Stimulated activated CD8-positive, alpha-beta memory T cell treated with anti-CD3 and anti-CD28 coated beads, Interleukin-15, amount 100 ng/mL, for 4 hours (primary cell): ENCODE results near the gene GSTO1.

Source experiments
- DNase-seq, 2 donors: peaks; one replicate each; pipeline ENCODE4 v3.0.0-alpha.2; 2020; ENCODE audit warnings: low read depth in 2 of 2

Gene GSTO1

GRCh38 chr10:104303594-104304355 is 49.1 kb downstream of the GSTO1 start:
- no peak for DNase-seq

- no peak for DNase-seq
These were observed 49.7 kb downstream of the GSTO1 start for GRCh38 chr10:104304356-104304745.

DNA sequence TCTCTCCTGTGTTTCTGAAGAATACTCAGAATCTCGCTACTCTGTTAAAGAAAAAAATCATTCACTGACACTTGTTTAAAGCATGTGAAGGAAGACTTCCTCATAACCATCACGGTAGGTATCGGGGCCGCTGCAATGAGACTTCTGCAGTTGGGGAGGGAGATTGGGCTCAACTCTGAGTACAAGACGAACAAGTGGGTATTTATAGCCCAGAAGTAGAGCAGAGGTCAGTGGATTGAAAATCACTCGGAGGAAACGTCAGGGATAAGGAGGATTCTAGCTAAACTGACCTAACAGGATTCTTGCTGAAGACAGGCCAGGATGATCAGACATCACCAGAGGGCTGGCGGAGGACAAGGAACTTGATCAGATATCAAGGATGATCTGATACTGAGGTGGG is 50.2 kb downstream of the GSTO1 start:
- no peak for DNase-seq

- no peak for DNase-seq
These were observed 52.2 kb downstream of the GSTO1 start for GRCh38 chr10:104306897-104307296.

GRCh38 chr10:104307576-104308438 is 53.1 kb downstream of the GSTO1 start:
- no peak for DNase-seq

GRCh38 chr10:104308439-104308903 is 53.8 kb downstream of the GSTO1 start:
- DNase-seq = no peak

GRCh38 chr10:104309980-104310978 is 55.6 kb downstream of the GSTO1 start:
- no peak for DNase-seq

DNA sequence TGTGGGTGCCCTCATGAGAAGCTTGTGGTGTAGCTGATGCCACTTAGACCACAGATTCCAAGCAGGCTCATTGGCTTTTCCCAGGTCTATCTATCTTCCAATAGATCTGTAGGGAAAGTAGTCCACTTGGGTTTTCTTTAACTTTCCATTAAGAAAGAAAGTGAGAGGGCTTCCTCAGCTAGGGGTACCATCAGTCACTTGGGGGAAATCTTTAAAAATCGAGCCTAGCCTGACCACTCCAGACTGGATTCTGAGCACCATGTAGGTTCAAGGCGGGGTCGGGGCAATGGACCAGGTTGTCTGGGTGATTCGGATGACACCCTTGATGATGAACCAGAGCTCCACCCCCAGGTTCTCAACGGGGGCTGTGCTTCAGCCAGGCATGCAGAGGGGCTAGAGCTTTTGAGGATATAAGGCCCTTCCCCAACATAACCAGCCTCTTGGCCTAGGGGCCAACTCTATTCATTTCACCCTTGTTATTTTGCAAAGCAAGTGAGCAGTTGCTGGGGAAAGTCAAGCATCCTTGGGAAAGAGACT is 56.6 kb downstream of the GSTO1 start:
- no peak for DNase-seq

DNA sequence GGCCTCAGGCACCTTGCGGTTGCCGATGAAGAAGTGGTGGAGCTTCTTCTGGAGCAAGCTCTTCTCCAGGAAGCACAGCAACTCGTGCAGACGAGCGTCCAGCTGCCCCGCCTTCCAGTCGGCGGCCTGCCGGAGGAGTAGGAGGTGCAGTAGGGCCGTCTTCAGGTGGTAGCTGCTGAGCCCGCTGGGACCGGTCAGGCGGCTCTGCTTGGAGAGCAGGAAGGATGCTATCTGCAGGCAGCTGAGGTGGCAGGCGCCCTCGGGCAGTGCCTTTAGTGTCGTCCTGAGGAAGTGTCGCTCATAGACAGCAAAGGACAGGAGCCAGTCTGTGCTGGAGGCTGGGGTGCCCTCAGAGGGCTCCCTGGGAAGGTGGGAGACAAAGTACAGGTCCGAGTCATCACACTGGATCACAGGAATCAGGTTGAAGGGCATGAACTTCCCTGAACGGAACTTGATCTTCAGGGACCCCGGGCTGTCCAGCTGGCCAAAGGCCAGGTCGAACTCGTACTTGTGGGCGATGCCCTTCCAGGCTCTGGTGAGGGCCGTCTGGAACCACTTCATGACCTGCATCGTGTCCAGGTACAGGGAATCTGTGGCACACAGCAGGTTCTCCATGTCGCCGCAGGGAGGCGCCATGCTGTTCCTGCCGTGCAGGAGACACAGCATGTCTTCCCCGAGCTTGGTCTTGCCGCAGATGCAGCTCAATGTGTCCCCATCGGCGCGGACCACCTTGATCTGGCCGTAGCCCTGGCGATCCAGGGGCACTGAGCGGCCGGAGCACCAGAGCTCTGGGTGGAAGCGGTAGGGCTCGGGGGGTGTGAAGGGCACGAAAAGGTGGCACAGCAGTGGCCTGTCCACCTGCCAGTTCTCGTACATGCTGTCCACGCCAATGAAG is 60.1 kb downstream of the GSTO1 start:
- DNase-seq = no peak

- no peak for DNase-seq
These were observed 60.8 kb downstream of the GSTO1 start for GRCh38 chr10:104315486-104315921.

DNA sequence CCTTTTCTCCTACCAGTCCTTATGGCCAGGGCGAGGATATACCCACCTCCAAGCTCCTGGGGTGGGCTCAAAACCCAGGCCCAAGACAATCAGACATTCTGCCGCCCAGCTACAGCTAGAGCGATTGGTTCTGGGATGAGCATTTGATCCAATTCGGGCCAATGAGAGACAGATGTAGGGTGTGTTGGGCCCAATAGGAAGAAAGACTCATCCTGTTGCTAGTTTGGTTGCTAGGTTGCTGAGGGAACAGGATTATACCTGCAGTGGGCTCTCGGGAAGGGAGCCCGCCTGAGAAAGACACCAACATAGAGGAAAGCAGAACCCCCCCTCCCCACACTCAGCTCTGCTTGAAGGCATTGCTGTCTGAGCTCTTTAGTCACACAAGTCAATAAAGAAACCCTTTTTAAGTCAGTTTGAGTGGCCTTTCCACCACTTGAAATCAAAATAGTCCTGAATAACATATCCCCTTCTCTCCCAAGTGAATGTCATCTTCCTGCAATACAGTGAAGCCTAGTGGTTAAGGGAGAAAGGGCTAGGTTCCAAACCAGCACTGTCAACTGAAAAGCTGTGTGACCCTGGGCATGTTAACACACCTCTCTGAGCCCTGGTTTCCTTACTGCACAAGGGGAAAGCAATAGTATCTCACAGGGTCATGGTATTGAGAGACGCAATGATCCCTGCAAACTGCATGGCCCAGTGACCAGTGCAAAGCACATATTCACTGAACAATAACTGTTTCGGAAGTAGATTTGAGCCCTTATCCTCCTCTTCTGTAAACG is 61.8 kb downstream of the GSTO1 start:
- DNase-seq = no peak
